Adrenal gland (tissue), 19 donors: ENCODE data around the gene R3HDM4. TPM values are rescaled to one million over a fixed set of nuclear protein-coding genes. Genes with fewer than 3 reads are reported as not detected.
A peak's percentile ranks its signal among the peaks of the same experiment; 100 is the strongest.

Experiments used
- DNase-seq, 7 donors: peaks; one replicate each; pipeline ENCODE4 v3.0.0-alpha.2; 2019 to 2020
- H3K27ac ChIP-seq, 5 donors: fragments of 200-600 bp; sonication (generic) in 4 of 5; 1 replicate in 3 of 5; 2 replicates in 2 of 5; pipeline versions ENCODE4 v1.5.1 to v1.8.0; 2016 to 2020; ENCODE audit warnings: mild to moderate bottlenecking in 1 of 5
- H3K27me3 ChIP-seq: fragments of 200-600 bp; 2 replicates; pipeline ENCODE4 v1.8.0; 2021
- H3K36me3 ChIP-seq, 2 donors: fragments of 200-600 bp; replicated peaks in 1 of 2; 1 replicate in 1 of 2; 2 replicates in 1 of 2; pipeline versions ENCODE4 v1.5.1 to v1.8.0; 2018 to 2022
- H3K4me1 ChIP-seq, 2 donors: fragments of 200-600 bp; replicated peaks in 1 of 2; 1 replicate in 1 of 2; 2 replicates in 1 of 2; pipeline versions ENCODE4 v1.5.1 to v1.8.0; 2018 to 2021
- H3K4me3 ChIP-seq, 4 donors: fragments of 200-600 bp; sonication (generic) in 3 of 4; one replicate each; pipeline ENCODE4 v1.5.1; 2016 to 2018
- H3K9me3 ChIP-seq, 3 donors: fragments of 200-600 bp; sonication (generic) in 1 of 3; replicated peaks in 1 of 3; 1 replicate in 2 of 3; 2 replicates in 1 of 3; pipeline versions ENCODE4 v1.5.1 to v1.8.0; 2016 to 2021
- POLR2A ChIP-seq, 2 donors: fragments of 450-650 bp; IDR thresholded peaks; one replicate each; pipeline ENCODE4 v1.6.1; 2017; ENCODE audit warnings: antibody characterized with exemption in 2 of 2, mild to moderate bottlenecking in 2 of 2, moderate library complexity in 1 of 2
- WGBS, 4 donors: extraction: QIAGEN DNeasy Blood & Tissue Kit in 2 of 4; methylation state at CpG; one replicate each; pipeline versions ENCODE4 v1.1.5 to v1.1.7; 2013 to 2017; 5-methylcytosine and 5-hydroxymethylcytosine counted together
- intact Hi-C, 2 donors: fragments of 100-400 bp; cut with DNase I; formaldehyde crosslinking; loops; one replicate each; pipeline versions ENCODE4 v1.14.1 to v1.15.0; 2022 to 2023
- long read RNA-seq, 10 donors: library from polyadenylated mRNA in 3 of 10; unstranded in 2 of 10; stranded (forward) in 1 of 10; transcript quantifications; one replicate each; pipeline ENCODE4 v2.0.0 and lab custom pipeline, GENCODE V29; 2021 to 2026
- polyA plus RNA-seq, 3 donors: library from polyadenylated mRNA; stranded (reverse); fragments of 200-250 nt in 2 of 3; fragments of 350-450 nt in 1 of 3; fragmentation: Illumina TruSeq in 1 of 3; extraction: RNeasy Lipid Tissue Mini Kit (QIAGEN cat#74804) in 1 of 3; gene quantifications; one replicate each; pipeline ENCODE4 v1.2.3, GENCODE V29; 2013 to 2014
- total RNA-seq, 9 donors: library from RNA; depleted of rRNA in 4 of 9; stranded (reverse); fragments of >200 nt in 4 of 9; fragments of 120-200 nt in 1 of 9; fragmentation: NEBNext Ultra II Directional in 1 of 9; extraction: Animal tissue kit (Norgen Biotek cat#: 25700) in 1 of 9; gene quantifications; one replicate each; pipeline versions ENCODE4 v1.1.0 to v1.2.4, GENCODE V29; 2013 to 2023
- TF ChIP-seq, protein P1 (sequence below), 6 experiments: fragments of 450-650 bp in 4 of 6; fragments of 200-600 bp in 2 of 6; sonication (generic) in 1 of 6; IDR thresholded peaks; 1 replicate in 5 of 6; 2 replicates in 1 of 6; pipeline versions ENCODE4 v1.5.1 to v1.8.0; 2016 to 2021; ENCODE audit warnings: antibody characterized with exemption in 6 of 6, mild to moderate bottlenecking in 2 of 6, moderate library complexity in 1 of 6
- donor health status: healthy with polysubstance abuse.
- donor health status: Bipolar disorder and iron deficiency.
- donor health status: DM: yes; HTN: yes; CAD: no.
- donor health status: DM: no; HTN: no; CAD: no.
- donor health status: DM: no; HTN: no; CAD: no.
- donor health status: DM: yes; HTN: yes; CAD: no.

Gene R3HDM4
- total RNA-seq (10 to 100 TPM in 8 of 9 donors, 1 to 10 TPM in 1; 8.9 to 40.5 (median 29.0) TPM), polyA plus RNA-seq (10 to 100 TPM; 19.8 to 59.5 (median 57.7) TPM)
- long read RNA-seq, donor 1, transcript R3HDM4-201 (8 exons, 1,815 nt): major isoform, 9 of 10 reads
- long read RNA-seq, donor 1, partial matches to known transcripts: 0 of 10 reads
- long read RNA-seq, donor 1, other reads (novel, unspliced or antisense): 0 of 10 reads
- long read RNA-seq, donor 2, partial matches to known transcripts: 0 of 5 reads
- long read RNA-seq, donor 2, other reads (novel, unspliced or antisense): 0 of 5 reads
- long read RNA-seq, donor 3, transcript R3HDM4-201 (8 exons, 1,815 nt): major isoform, 9 of 9 reads
- long read RNA-seq, donor 3, partial matches to known transcripts: 0 of 9 reads
- long read RNA-seq, donor 3, other reads (novel, unspliced or antisense): 0 of 9 reads
- long read RNA-seq, donor 4, partial matches to known transcripts: 1 of 4 reads
- long read RNA-seq, donor 4, other reads (novel, unspliced or antisense): 1 of 4 reads
- long read RNA-seq, donor 5, transcript R3HDM4-201 (8 exons, 1,815 nt): major isoform, 26 of 36 reads
- long read RNA-seq, donor 5, partial matches to known transcripts: 3 of 36 reads
- long read RNA-seq, donor 5, other reads (novel, unspliced or antisense): 5 of 36 reads
- long read RNA-seq, donor 6, partial matches to known transcripts: 1 of 1 reads
- long read RNA-seq, donor 6, other reads (novel, unspliced or antisense): 0 of 1 reads
- long read RNA-seq, donor 7, transcript R3HDM4-201 (8 exons, 1,815 nt): major isoform, 7 of 8 reads
- long read RNA-seq, donor 7, partial matches to known transcripts: 0 of 8 reads
- long read RNA-seq, donor 7, other reads (novel, unspliced or antisense): 0 of 8 reads
- long read RNA-seq, donor 8, transcript R3HDM4-201 (8 exons, 1,815 nt): major isoform, 10 of 10 reads
- long read RNA-seq, donor 8, partial matches to known transcripts: 0 of 10 reads
- long read RNA-seq, donor 8, other reads (novel, unspliced or antisense): 0 of 10 reads
- long read RNA-seq, donor 9, partial matches to known transcripts: 0 of 3 reads
- long read RNA-seq, donor 9, other reads (novel, unspliced or antisense): 0 of 3 reads
- long read RNA-seq, donor 10, partial matches to known transcripts: 0 of 3 reads
- long read RNA-seq, donor 10, other reads (novel, unspliced or antisense): 0 of 3 reads

DNA sequence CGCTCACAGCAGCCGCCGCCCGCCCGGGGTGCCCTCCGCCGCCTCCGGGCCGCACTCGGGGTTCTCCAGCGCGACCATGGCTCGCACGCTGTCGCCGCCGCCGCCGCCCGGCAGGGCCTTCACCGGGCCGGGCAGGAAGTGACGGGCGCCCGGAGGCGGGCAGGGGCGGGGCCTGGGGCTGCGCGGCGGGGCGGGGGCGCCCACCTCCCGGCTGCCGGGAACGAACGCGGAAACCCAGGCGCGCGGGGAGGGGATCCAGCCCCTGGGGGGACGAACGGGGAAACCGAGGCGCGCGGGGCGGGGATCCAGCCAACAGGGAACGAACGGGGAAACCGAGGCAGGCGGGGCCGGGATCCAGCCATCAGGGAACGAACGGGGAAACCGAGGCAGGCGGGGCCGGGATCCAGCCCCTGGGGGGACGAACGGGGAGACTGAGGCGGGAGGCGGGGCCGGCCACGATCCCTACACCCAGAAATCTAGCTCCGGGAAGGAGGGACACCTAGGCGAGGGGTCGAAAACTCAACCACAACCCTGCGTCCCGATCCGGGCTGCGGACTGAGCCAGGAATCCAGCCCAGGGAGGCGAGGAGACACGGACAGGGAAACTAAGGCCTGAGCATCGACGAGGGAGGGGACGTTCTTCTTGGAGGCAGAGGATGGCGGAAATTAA is at the start of gene R3HDM4:
R3HDM4 (minus strand) TSS at position 140 of the 669 bp plus-strand sequence; CDS start at position 78, 62 bp downstream.
- WGBS, 4 donors: 0 to 14% (median 1%) methylated on average over 1 to 75 of the region's 76 CpGs
- peak; percentile 58 to 86 (median 78) for DNase-seq
- peak within 1 kb of the TSS in 4 of 5 donors; percentile 65 to 97 (median 86) for H3K27ac ChIP-seq
- peak within 1 kb of the TSS in 3 of 4 donors; percentile 25 to 100 (median 93) for H3K4me3 ChIP-seq
- H3K36me3 ChIP-seq: no peaks in the 10 kb centered on the region
- TF ChIP-seq, protein P1, sequence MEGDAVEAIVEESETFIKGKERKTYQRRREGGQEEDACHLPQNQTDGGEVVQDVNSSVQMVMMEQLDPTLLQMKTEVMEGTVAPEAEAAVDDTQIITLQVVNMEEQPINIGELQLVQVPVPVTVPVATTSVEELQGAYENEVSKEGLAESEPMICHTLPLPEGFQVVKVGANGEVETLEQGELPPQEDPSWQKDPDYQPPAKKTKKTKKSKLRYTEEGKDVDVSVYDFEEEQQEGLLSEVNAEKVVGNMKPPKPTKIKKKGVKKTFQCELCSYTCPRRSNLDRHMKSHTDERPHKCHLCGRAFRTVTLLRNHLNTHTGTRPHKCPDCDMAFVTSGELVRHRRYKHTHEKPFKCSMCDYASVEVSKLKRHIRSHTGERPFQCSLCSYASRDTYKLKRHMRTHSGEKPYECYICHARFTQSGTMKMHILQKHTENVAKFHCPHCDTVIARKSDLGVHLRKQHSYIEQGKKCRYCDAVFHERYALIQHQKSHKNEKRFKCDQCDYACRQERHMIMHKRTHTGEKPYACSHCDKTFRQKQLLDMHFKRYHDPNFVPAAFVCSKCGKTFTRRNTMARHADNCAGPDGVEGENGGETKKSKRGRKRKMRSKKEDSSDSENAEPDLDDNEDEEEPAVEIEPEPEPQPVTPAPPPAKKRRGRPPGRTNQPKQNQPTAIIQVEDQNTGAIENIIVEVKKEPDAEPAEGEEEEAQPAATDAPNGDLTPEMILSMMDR (IDR thresholded peaks at IDR 0.05): no peak
- peak; percentile 5 to 42 for TF ChIP-seq POLR2A (IDR thresholded peaks at IDR 0.05)
- intact Hi-C loops: no loop called here
- H3K27me3 ChIP-seq: peaks cover 13% of the 10 kb centered on the region
- H3K4me1 ChIP-seq: peaks cover 9 to 28% of the 10 kb centered on the region in 2 donors
- no peaks in the 10 kb centered on the region for H3K9me3 ChIP-seq

DNA sequence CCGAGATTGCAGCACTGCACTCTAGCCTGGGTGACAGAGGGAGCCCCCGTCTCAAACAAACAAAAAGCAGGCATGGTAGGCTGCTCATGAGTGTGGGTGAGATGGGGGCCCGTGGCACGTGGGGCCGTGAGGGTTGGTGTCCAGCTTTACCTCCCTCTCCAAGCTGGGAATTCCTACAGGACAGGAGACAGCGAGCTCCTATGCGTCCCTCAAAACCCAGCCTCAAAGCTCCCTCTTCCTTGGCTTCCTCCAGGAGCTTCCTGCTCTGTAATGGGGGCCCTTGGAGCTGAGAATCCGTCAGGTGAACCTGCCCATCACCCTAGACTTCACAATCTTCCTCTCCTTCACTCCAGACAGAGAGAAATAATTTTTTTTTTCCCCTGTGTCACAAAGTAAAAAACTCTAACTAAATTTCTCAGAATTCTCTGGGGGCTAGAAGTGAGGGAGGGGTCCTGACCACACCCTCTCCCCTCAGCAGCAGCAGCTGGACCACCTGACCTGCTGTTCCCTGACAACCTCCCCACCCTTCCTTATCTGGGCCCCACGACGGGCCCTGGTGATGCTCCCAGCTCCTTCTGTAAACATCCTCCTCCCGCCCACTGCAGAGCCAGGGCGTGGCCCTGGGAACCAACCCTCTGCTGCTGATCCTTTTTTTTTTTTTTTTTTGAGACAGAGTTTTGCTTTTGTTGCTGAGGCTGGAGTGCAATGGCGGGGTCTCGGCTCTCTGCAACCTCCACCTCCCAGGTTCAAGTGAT is 49.0 kb upstream of the R3HDM4 start:
- no peaks in the 10 kb centered on the region for H3K9me3 ChIP-seq
- no peak overlapping the region for H3K27ac ChIP-seq
- peaks cover 0 to 8% of the 10 kb centered on the region in 2 donors for H3K36me3 ChIP-seq
- no peak for TF ChIP-seq POLR2A (IDR thresholded peaks at IDR 0.05)
- TF ChIP-seq, protein P1 (IDR thresholded peaks at IDR 0.05): no peak
- no peaks in the 10 kb centered on the region for H3K4me1 ChIP-seq
- intact Hi-C loops: no loop called here
- H3K27me3 ChIP-seq: no peaks in the 10 kb centered on the region
- WGBS, 4 donors: 82 to 85% (median 83%) methylated on average over 14 of the region's 14 CpGs
- no peak for DNase-seq
- H3K4me3 ChIP-seq: no peak overlapping the region

DNA sequence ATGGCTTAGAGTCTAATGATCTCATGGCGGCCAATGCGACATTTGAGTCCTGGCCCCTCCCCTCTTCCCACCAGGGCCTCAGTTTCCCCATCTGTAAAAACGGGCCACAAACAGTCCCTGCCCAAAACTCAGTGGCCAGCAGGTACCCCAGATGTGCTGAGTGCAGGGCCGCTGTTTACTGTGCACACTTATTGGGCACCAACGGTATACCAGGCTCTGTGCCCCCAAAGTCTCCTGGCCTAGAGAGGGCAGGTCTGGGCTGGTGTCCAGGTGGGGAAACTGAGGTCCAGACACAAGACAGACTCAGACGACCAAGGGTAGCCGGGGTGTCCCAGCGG is 47.6 kb upstream of the R3HDM4 start:
- intact Hi-C loops: no loop called here
- WGBS, 4 donors: 77 to 96% (median 79%) methylated on average over 3 to 8 of the region's 8 CpGs
- DNase-seq: no peak
- H3K27ac ChIP-seq: no peak overlapping the region
- TF ChIP-seq POLR2A (IDR thresholded peaks at IDR 0.05): no peak
- TF ChIP-seq, protein P1 (IDR thresholded peaks at IDR 0.05): no peak
- no peaks in the 10 kb centered on the region for H3K4me1 ChIP-seq
- no peaks in the 10 kb centered on the region for H3K27me3 ChIP-seq
- no peak overlapping the region for H3K4me3 ChIP-seq
- no peaks in the 10 kb centered on the region for H3K9me3 ChIP-seq
- H3K36me3 ChIP-seq: no peaks in the 10 kb centered on the region
